Fibroblast of skin of abdomen (primary cell): Measurements from ENCODE around the gene SLC28A3.

ENCODE experiments used
- DNase-seq: peaks from one replicate; pipeline ENCODE4 v3.0.0-alpha.2; 2013

SLC28A3 gene

GRCh38 chr9:84297162-84297821 is 43.3 kb downstream of the SLC28A3 start:
- DNase-seq, result peak; percentile 83

GRCh38 chr9:84296146-84296843 is 44.3 kb downstream of the SLC28A3 start:
- DNase-seq, result peak; percentile 70

DNA sequence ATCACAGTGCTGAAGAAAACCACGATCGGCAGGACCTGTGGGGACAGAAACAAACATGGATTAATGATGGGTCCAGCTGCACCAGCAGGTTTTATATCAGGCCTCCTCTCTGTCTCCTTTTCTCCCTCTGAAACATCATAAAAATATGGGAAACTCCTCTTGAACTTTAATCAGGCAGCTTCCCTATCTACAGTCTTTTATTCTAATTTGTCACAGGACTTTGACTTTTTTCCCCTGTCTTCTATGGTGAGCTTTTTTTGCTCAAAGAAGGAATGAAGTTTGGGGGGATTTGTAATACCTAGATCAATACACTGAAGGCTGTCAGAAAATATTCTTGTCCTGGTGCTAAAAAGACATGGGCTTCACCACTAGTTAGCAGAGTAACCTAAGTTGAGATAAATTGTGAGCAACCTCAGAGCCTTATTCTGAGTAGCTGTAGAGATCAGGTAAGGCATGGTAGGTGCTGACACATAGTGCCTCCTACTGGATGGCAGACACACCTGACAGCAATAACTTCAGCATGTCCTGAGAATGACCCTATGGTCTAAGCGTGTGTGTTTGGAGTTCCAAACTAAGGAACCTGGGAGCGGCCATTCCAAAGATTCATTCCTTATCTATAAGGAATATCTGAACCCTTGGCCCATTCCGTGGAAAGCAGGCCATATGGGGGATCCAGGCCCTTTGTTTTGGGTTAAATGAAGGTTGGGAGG is 46.2 kb downstream of the SLC28A3 start:
- DNase-seq, result no peak

- no peak for DNase-seq
Measured at GRCh38 chr9:84293001-84293798, 47.4 kb downstream of the SLC28A3 start.

DNA sequence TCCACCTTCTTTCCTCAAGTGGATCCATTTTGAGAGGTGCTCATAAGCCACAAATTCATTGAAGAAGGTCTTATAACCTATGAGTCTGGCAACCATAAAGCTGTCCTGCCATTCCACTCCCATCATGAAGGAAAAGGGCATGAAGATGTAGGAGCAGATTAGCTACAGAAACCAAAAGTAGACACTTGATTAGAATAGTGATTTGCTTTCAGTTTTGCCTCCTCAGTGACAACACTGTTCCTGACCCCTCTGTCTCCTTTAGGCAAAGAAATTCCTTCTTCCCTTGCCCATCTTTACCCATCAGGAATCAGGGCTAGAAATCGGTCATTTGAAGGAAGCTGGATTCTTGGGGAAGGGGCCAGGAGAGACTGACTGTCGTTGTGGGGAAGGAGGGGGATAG is 55.2 kb downstream of the SLC28A3 start:
- no peak for DNase-seq

GRCh38 chr9:84283946-84284345 is 56.6 kb downstream of the SLC28A3 start:
- no peak for DNase-seq

DNA sequence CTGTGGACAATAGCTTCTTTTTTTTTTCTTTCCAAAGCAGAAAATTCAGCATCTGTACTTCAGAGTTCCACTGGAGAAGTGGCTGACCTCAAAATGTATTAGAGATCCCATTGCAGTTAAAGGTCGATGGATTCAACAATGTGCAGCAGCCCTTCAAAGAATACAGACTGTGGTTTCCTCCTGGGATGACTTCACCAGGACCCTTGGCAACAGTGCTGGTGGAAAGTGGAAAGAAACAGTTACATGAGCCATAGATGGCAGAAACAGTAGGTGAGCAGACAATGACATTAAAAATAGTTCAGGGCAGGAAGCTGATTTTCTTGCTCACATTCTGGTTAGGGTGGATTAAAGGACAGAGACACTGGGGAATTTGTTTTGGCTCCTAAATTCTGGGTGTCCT is 62.4 kb downstream of the SLC28A3 start:
- no peak for DNase-seq

GRCh38 chr9:84277646-84278045 is 62.9 kb downstream of the SLC28A3 start:
- no peak for DNase-seq

GRCh38 chr9:84276741-84277140 is 63.8 kb downstream of the SLC28A3 start:
- no peak for DNase-seq

GRCh38 chr9:84271921-84272556 is 68.5 kb downstream of the SLC28A3 start:
- DNase-seq, result peak; percentile 5

DNA sequence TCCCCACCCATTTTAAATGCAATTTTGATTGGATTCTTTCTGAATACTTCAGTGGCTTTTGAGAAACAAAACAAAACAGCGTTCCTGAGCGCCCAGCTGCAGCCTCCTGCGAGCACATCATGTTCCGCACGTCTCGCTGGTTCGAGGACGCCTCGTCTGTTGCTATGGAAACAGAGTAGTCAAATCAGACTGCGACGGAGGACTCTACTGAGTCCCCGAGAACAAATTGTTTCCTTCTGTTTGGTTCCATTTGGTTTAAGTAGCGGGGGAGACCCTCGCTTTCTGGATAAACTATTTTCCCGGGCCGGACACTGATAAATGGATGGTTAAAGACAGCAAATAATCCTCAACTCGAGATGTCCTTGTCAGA is 69.0 kb downstream of the SLC28A3 start:
- peak; percentile 73 for DNase-seq

DNA sequence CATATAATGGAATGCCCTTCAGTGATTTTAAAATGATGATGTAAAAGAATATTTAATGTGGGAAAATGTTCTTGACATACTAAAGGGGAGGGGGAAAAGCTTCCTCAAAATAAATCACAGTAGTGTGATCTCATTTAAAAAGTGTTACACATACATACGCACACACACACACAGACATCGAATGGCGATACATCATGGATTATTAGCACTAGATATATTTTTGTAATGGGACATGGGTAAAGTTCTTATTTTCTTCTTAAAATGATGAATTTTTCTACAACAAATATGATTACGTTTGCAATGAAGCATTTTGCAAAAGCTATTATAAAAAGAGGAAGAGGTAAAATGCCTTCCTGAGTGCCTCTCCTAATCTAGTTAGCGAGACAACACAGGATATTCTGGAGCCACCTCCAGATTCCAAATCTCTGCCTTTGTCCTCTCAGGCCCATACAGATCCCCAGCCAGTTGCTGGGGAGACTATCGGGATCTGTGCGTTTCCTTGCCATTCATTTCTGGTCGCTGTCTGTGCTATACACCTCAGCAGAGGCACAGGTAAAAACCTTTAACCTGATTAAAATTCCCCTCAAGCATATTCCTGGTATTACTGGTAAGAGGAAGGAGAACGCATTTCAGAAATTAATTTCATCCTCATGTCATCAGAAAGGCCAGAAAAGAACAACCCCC is 69.6 kb downstream of the SLC28A3 start:
- DNase-seq, result no peak

- DNase-seq, result no peak
Measured at GRCh38 chr9:84266087-84266561, 74.4 kb downstream of the SLC28A3 start.

DNA sequence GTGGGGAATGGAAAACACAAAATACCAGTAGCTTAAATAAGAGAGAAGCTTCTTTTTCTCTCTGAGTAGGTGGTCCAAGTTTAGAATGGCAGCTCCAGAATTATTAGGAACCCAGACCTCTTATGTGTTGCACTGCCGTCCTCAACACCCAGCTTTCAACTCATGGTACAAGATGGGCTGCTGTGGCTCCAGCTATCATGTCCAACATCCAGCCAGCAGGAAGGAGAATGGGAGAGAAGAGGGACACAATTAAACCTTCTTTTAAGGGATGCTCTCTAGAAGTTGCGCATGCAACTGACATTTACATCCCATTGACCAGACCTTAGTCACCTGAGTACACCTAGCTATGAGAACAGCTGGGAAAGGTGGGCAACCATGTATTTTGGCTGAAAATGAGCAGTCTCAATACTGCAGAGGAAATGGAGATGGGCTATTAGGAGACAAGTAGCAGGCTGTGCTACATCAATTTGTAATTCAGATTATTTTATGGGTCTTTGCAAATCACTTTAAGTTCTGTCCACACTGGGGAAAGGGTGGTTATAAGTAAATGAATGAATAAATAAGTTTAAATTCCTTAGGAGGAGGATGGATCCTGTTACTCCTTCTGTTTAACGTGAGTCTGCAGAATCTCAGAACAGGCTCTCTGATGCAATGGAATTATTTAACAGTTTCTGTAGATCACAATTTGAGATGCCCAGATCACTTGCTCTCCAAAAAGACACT is 76.1 kb downstream of the SLC28A3 start:
- no peak for DNase-seq

DNA sequence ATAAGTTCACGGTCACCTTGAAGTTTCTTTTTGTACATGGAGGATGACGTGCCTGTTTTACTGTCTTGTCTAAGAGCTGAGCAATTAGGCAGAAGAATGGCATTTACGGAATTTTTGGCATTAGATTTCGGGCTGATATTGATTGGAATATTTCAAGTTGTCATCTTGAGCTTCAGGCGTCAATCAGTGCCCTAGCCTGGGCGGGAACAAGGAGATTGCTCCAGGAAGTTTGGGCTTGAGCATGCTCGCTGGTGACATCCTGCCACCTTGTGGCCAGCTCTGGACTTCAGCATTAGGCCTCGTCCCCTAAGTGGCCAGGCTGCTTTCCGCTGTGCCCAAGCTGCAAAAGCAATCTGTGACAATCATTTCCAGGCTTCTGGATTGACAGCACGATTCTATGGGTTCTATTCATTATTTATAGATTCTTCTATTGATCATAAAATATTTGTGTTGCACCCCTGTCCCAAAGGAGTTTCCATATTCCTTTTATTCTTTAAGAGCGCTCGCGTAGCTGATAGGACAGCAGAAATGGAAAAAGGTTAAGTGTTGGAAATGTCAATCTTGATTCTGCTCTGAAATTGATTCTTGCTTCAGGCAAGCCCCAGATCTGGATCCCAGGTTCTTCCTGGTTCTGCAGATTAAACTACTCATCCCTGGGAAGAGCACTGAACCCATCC is 79.3 kb downstream of the SLC28A3 start:
- peak; percentile 75 for DNase-seq

DNA sequence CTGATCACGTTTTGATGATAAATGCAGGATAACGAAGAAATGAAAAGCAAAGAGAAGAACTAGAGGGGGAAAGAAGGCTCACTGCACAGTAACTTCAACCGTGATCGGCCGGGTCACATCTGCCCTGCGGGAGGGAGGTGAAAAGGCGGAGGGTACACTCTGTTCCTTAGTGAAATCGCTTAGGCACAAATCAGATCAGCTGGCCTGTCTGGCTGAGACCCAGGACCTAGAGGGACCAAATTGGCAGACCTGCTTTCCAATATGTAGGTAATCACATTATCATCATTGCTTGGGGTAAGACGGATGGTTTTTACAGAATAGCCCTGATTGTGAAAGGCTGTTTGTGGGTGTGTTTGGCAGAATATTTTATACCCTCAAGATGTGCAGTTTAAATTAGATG is 82.2 kb downstream of the SLC28A3 start:
- DNase-seq, result no peak

DNA sequence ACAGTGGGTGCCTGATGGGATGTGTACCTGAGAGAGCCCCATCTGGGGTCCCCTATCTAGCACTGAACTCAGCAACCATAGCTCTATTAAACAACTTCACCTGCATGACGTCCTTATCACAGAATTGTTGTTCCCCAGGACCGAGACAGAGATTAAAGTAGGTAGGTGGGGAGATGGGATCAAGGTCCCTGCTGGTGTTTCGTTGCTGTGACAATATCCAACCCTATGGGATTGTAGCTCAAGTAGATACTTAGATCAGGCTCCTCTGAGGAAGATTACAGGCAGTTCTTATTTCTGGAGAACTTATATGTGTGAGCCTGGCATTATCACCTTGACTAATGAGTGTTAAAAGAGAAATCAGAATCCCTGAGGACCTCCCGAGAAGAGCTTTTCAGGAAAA is 84.9 kb downstream of the SLC28A3 start:
- DNase-seq, result no peak

DNA sequence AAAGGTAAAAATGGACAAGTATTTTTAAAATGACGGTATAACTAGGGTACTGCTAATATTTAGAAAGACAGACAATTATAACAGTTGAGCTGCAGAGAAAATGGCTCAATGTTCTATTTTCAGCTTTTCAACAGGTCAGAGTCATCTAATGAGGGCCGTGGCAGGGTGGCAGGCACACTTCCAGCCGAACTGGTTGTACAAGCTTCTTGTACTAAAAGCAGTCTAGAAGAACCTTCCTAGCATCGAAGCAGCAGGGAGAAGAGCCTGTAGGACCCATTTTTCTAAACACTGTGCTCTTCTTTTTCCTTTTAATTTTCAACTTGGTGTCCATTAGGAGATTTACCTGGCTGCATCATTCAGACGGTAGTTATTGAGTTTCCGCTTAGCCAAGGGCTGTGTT is 85.6 kb downstream of the SLC28A3 start:
- no peak for DNase-seq

DNA sequence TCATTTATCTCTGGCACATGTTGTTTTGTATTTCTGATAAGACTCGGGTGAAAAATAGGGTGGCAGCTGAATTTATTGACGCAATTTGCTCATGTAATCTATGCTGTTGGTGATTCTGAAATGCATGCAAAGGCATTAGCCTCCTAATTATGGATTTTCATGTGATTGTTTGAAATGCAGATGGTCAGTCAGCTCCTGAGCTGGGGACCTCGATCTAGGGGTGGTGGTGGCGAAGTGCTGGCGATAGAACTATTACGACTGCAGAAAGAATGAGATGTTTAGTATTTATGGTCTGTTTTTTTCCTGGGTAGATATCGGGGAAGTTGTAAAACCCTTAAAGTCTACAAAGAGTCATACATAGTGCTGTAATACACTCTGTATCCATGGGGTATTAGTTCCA is 88.6 kb downstream of the SLC28A3 start:
- no peak for DNase-seq

- no peak for DNase-seq
Measured at GRCh38 chr9:84241817-84242373, 98.7 kb downstream of the SLC28A3 start.
